NB4 (cell line): ENCODE results near the gene THSD7B.
A peak's percentile ranks its signal among the peaks of the same experiment; 100 is the strongest.
"Not testable (repeated sequence)": the region's sequence is repeated elsewhere in the genome, so short reads cannot be mapped to it uniquely, and the experiment has no call there.

Experiments used
- DNase-seq: peaks from one replicate; pipeline ENCODE4 v3.0.0; 2010; ENCODE audit warnings: low read depth
- H3K4me3 ChIP-seq: one replicate; pipeline ENCODE4 v1.5.1; 2011; ENCODE audit warnings: mild to moderate bottlenecking, low read depth, low read length, moderate library complexity
- CTCF ChIP-seq: IDR thresholded peaks from one replicate; pipeline ENCODE4 v1.5.1; 2012; ENCODE audit warnings: low read depth, low read length
- MAX ChIP-seq: IDR thresholded peaks from 2 replicates; pipeline ENCODE4 v1.6.1; 2011; ENCODE audit warnings: low read depth, low read length
- MYC ChIP-seq: IDR thresholded peaks from 2 replicates; pipeline ENCODE4 v1.6.1; 2011; ENCODE audit warnings: low read depth, low read length
- POLR2A ChIP-seq: IDR thresholded peaks from 2 replicates; pipeline ENCODE4 v1.6.1; 2011; ENCODE audit warnings: mild to moderate bottlenecking; ENCODE audit not compliant: insufficient read length; ENCODE audit errors: extremely low read depth

THSD7B gene

DNA sequence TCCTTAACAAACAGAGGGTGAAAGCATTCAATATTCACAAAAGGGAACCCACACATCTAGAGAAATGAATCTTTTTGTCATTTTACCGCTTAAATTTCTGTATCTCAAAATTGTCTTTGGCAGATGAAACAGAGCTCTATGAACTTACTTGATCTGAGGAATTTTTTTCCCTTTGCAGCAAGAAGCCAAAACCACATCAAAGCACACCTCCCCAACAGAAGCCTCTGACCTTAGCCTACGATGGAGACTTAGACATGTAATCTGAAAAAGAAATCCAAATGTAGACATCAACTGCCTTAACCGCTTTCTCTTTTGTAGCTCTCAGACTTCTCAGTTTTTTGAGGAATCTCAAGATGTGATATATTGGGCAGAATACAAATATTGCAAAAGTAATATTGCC lies 911.0 kb downstream of the THSD7B start:
- no peak overlapping the region for H3K4me3 ChIP-seq
- TF ChIP-seq MAX (no peak), CTCF (no peak), MYC (no peak), POLR2A (no peak)
- DNase-seq = no peak

- DNase-seq = no peak
- H3K4me3 ChIP-seq = no peak overlapping the region
- TF ChIP-seq MYC (no peak), MAX (no peak), POLR2A (no peak), CTCF (no peak)
Observed at GRCh38 chr2:137677466-137677865, 912.1 kb downstream of the THSD7B start.

- TF ChIP-seq CTCF (no peak), MAX (no peak), POLR2A (no peak), MYC (no peak)
- peak; percentile 39 for DNase-seq
- no peak overlapping the region for H3K4me3 ChIP-seq
Observed at GRCh38 chr2:137689549-137689948, 924.2 kb downstream of the THSD7B start.

GRCh38 chr2:137693534-137693933 lies 928.2 kb downstream of the THSD7B start:
- no peak for TF ChIP-seq MYC
- no peak for TF ChIP-seq MAX
- no peak for TF ChIP-seq CTCF
- TF ChIP-seq POLR2A = no peak
- DNase-seq = peak; percentile 22
- no peak overlapping the region for H3K4me3 ChIP-seq

DNA sequence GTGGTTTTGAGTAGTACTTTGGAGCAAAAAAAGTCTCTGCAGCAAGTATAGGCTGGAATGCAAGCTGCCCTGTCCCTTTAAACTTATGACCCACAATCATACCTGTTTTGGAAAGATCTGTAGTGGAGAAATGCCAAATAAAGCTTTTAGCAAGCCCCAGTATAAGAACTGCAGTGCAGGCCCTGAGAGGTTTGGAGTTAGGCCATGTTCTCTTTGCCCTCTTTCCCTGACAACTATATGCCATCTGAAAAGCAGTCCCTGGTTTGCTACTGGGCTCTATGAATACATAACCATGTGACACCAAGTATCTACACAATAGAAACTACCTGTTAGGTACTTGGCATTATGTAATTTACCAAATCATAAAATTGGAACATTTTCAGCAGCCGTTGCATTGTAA lies 931.6 kb downstream of the THSD7B start:
- TF ChIP-seq POLR2A (no peak), CTCF (no peak), MYC (no peak), MAX (no peak)
- no peak for DNase-seq
- no peak overlapping the region for H3K4me3 ChIP-seq

- not testable (repeated sequence) for H3K4me3 ChIP-seq, DNase-seq
Observed at GRCh38 chr2:137700250-137700649, 934.9 kb downstream of the THSD7B start.

- no peak for TF ChIP-seq POLR2A
- TF ChIP-seq MYC = no peak
- no peak for TF ChIP-seq MAX
- no peak for TF ChIP-seq CTCF
- no peak for DNase-seq
- no peak overlapping the region for H3K4me3 ChIP-seq
Observed at GRCh38 chr2:137700681-137701080, 935.3 kb downstream of the THSD7B start.
